DMS 273 treated with DMSO at 0.1 percent for 48 hours (cell line): ENCODE data around the gene KLF3.

Experiments used
- DNase-seq: peaks from one replicate; lab custom pipeline; 2025; lab: John Stamatoyannopoulos, UW

KLF3 gene

DNA sequence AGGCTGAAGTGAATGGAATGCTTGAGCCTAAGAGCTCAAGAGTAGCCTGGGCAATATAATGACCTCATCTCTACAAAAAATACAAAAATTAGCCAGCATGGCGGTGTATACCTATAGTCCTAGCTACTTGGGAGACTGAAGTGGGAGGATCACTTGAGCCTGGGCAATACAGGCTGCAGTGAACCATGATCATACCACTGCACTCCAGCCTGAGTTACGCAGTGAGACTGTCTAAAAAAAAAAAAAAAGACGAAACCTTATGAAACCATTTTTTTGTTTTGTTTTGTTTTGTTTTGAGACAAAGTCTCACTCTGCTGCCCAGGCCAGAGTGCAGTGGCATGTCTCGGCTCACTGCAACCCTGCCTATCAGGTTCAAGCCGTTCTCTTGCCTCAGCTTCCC is 81.9 kb downstream of the KLF3 start:
- no peak for DNase-seq

DNA sequence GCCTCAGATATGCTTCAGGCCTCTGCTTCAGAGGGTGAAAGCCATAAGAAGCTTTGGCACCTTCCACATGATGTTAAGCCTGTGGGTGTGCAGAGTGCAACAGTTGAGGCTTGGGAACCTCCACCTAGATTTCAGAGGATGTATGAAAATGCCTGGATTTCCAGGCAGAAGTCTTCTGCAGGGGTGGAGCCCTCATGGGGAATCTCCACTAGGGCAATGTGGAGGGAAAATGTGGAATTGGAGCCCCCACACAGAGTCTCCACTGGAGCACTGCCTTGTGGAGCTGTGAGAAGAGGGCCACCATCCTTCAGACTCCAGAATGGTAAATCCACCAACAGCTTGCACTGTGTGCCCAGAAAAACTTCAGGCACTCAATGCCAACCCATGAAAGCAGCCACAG is 83.6 kb downstream of the KLF3 start:
- no peak for DNase-seq

- DNase-seq: no peak
These were observed 85.3 kb downstream of the KLF3 start for GRCh38 chr4:38749336-38749735.
